SK-N-MC (cell line): ENCODE measurements around the gene MYO10.
"Not testable (repeated sequence)": the region's sequence is repeated elsewhere in the genome, so short reads cannot be mapped to it uniquely, and the experiment has no call there.

Source experiments
- DNase-seq: peaks from one replicate; pipeline ENCODE4 v3.0.0-alpha.2; 2011; ENCODE audit warnings: low read depth, low spot score
- H3K27ac ChIP-seq: fragments of 200-600 bp; sonication (generic); 2 replicates; pipeline ENCODE4 v1.5.1; 2016; ENCODE audit warnings: mixed run types
- H3K36me3 ChIP-seq: fragments of 200-600 bp; sonication (generic); 2 replicates; pipeline ENCODE4 v1.6.1; 2017; ENCODE audit warnings: antibody characterized with exemption, low read length, mixed read lengths; ENCODE audit not compliant: insufficient read depth
- H3K4me3 ChIP-seq: fragments of 200-600 bp; sonication (generic); 2 replicates; pipeline ENCODE4 v1.5.1; 2016
- H3K9ac ChIP-seq: fragments of 200-600 bp; sonication (generic); 2 replicates; pipeline ENCODE4 v1.8.0; 2017; ENCODE audit warnings: mixed run types, mixed read lengths; ENCODE audit not compliant: insufficient read length
- H3K9me3 ChIP-seq: fragments of 200-600 bp; sonication (generic); 2 replicates; pipeline ENCODE4 v1.6.1; 2017; ENCODE audit warnings: low read depth, mild to moderate bottlenecking, antibody characterized with exemption, low read length, moderate library complexity, mixed read lengths
- EZH2 ChIP-seq: fragments of 200-600 bp; sonication (generic); IDR thresholded peaks from one replicate; pipeline ENCODE4 v1.6.1; 2017; ENCODE audit warnings: antibody characterized with exemption
- FOXP2 ChIP-seq: optimal IDR thresholded peaks from 2 replicates; pipeline ENCODE3; 2011; ENCODE audit warnings: mild to moderate bottlenecking, moderate library complexity; ENCODE audit not compliant: insufficient read depth; ENCODE audit errors: extremely low read length, control extremely low read depth
- POLR2AphosphoS5 ChIP-seq: IDR thresholded peaks from 2 replicates; pipeline ENCODE4 v1.6.1; 2012; ENCODE audit warnings: mild to moderate bottlenecking, low read depth, low read length, borderline replicate concordance

MYO10 gene

DNA sequence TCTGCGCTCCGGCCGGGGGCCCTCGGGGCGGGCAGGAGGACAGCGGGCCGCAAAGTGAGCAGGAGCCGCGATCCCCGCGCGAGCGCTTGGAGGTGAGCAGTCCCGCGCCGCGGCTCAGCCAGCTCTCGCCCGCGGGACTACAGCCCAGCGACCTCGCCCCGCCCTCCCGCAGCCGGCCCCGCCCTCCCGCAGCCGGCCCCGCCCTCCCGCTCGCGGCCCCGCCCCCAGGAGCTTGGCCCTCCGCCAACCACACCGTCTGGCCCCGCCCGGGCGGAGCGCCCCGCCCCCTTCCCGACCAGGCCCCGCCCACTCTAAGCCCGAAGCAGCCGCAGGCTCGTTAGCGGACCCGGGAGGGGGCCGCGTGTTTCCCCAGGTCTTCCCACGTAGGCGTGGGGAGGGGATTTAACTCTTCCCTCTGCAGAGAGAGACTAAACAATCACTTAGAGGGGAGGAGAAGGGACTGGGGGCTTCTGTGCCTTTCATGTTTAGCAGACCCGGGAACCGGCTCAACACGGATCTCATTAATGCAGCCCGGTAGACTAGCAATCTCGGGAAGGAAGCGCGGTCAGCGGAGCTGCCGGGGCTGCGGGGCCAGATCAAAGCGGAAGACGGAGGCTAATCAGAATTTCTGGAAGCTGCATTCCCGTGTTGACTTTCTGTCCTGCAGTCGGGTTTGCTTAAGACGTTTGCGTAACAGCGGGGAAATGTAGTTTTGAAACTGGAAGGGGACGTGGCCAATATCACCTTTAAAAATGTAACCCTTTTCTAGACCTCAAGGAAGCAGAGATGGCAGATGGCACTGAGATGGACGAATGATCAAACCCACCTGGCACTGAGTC lies at the start of gene MYO10:
TSS of gene MYO10 (minus strand) at position 139 of the 839 bp plus-strand sequence. CDS start 480 bp downstream, outside the sequence.
- Histone ChIP-seq H3K36me3 (peaks cover 25% of the 10 kb centered on the region), H3K27ac (peak within 1 kb of the TSS; percentile 94), H3K4me3 (peak within 1 kb of the TSS; percentile 86), H3K9ac (peak within 1 kb of the TSS; percentile 97), H3K9me3 (no peaks in the 10 kb centered on the region)
- DNase-seq = no peak
- TF ChIP-seq POLR2AphosphoS5 (peak; percentile 69), FOXP2 (peak; percentile 74), EZH2 (no peak)

DNA sequence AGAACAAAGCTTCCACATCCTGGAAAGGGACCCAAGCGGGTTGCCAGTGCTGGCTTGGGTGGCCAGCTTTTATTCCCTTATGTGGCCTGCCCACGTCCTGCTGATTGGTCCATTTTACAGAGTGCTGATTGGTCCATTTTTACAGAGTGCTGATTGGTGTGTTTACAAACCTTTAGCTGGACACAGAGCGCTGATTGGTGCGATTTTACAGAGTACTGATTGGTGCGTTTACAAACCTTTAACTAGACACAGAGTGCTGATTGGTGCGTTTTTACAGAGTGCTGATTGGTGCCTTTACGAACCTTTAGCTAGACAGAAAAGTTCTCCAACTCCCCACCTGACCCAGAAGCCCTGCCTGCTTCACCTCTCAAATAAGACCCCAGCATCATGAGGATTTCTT lies 49.2 kb upstream of the MYO10 start:
- DNase-seq, H3K9ac ChIP-seq, H3K36me3 ChIP-seq, H3K9me3 ChIP-seq, H3K27ac ChIP-seq, H3K4me3 ChIP-seq: not testable (repeated sequence)

DNA sequence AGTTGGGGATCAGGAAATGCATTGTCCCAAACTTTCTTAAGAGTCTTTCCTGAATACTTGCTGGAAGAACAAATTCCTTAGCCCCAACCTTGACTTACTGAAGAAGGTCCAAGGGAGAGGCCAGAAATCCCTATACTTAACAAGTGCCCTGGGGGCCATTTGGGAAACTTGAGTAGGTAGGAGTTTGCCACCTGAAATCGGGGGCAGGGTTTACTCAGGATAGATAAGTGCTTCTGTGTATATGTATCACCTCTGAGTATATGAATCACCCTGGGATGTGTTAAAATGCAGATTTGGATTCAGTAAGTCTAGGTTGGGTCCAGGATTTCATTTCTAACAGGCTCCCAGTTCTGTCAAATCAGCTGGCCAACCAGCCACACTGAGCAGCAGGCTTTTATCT lies 47.9 kb upstream of the MYO10 start:
- Histone ChIP-seq H3K4me3 (no peak overlapping the region), H3K9me3 (no peaks in the 10 kb centered on the region), H3K27ac (no peak overlapping the region), H3K9ac (no peak overlapping the region), H3K36me3 (no peaks in the 10 kb centered on the region)
- no peak for DNase-seq
- TF ChIP-seq FOXP2 (no peak), POLR2AphosphoS5 (no peak)

DNA sequence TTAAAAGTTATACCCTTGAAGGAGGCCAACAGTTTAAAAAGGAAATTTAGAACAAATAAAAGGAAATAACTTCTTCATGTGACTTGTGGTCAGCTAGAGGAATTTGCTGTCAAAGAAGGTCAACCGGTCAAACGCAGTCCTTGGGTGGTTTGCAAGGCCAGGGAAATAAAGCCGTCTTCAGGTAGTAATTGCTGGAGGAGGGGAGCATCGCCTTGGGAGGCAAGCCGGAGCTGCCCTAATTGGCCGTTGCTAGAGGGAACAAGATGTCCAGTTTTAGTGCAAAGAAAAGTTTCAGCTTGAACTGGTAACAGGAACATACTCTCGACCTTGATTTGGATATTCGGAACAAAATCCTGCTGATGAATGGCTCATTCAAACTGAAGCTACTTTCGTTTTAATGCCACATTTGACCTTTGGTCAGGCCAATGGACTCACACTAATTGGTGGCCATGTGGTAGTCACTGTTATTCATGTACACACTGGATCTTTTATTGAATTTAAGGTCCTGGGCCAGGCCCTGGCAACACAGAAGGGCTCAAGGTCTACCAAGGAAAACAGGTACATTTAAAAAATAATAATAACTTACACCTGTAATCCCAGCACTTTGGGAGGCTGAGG lies 47.0 kb upstream of the MYO10 start:
- Histone ChIP-seq H3K27ac (no peak overlapping the region), H3K36me3 (no peaks in the 10 kb centered on the region), H3K9ac (no peak overlapping the region), H3K4me3 (no peak overlapping the region), H3K9me3 (no peaks in the 10 kb centered on the region)
- no peak for TF ChIP-seq EZH2
- no peak for TF ChIP-seq POLR2AphosphoS5
- TF ChIP-seq FOXP2 = no peak
- no peak for DNase-seq

DNA sequence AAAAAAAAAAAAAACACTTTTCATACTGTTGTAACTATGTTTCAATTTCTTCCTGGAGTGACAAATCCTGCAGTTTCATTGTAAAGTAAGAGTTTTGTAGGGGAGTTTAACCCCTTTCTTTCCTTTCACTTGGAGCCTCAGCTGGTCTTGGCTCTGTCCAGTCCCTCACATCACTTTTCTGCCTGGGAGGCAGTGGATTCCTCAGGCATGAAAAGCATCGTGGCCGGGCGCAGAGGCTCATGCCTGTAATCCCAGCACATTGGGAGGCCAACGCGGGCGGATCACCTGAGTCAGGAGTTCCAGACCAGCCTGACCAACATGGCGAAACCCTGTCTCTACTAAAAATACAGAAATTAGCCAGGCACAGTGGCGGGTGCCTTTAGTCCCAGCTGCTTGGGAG lies 45.6 kb upstream of the MYO10 start:
- no peak for TF ChIP-seq EZH2
- TF ChIP-seq FOXP2 = no peak
- no peak for TF ChIP-seq POLR2AphosphoS5

DNA sequence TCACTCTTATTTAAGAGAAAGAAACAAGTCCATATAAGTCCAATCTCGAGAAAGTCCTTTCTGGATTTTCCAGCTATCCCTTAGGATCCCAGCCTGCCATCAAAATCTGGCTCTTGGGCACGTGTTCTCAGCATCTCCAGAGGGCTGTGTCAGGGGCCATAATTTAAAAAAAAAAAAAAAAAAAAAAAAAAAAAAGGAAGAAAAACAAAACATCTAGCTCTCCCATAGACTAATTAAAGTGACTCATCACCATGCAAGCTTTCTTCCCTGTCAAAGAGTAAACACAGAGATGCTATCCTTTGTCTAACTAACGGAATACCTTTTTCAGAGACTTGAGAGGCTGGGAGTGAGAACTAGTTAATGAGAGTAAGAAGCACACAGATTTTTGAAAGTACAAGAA lies 44.9 kb upstream of the MYO10 start:
- no peaks in the 10 kb centered on the region for H3K9me3 ChIP-seq
- no peak overlapping the region for H3K4me3 ChIP-seq
- no peaks in the 10 kb centered on the region for H3K36me3 ChIP-seq
- no peak overlapping the region for H3K27ac ChIP-seq
- no peak for TF ChIP-seq FOXP2
- no peak for DNase-seq
- H3K9ac ChIP-seq = no peak overlapping the region

More for the DNA sequence above, 45.6 kb upstream of the MYO10 start:
- DNase-seq = no peak
- H3K9ac ChIP-seq = no peak overlapping the region
- H3K36me3 ChIP-seq = no peaks in the 10 kb centered on the region
- H3K9me3 ChIP-seq = no peaks in the 10 kb centered on the region
- no peak overlapping the region for H3K27ac ChIP-seq
- no peak overlapping the region for H3K4me3 ChIP-seq

DNA sequence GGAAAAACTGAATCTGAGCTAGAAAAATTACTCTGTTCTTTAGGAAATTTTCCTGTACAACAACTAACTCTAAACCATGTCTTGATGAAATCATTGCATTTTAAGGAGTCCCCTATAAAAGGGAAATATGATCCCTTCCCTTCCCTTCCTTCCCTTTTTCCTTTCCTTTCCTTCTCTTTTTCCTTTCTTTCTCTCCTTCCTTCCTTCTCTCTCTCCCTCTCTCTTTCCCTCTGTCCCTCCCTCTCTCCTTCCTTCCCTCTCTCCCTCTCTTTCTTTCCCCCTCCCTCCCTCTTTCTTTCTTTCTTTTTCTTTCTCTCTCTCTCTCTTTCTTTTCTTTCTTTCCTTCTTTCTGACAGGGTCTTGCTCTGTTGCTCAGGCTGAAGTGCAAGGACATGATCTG lies 42.2 kb upstream of the MYO10 start:
- no peak overlapping the region for H3K27ac ChIP-seq
- H3K9ac ChIP-seq = no peak overlapping the region
- no peak for TF ChIP-seq EZH2
- no peak for TF ChIP-seq FOXP2
- TF ChIP-seq POLR2AphosphoS5 = no peak
- DNase-seq = no peak
- no peaks in the 10 kb centered on the region for H3K36me3 ChIP-seq
- no peaks in the 10 kb centered on the region for H3K9me3 ChIP-seq
- H3K4me3 ChIP-seq = no peak overlapping the region

DNA sequence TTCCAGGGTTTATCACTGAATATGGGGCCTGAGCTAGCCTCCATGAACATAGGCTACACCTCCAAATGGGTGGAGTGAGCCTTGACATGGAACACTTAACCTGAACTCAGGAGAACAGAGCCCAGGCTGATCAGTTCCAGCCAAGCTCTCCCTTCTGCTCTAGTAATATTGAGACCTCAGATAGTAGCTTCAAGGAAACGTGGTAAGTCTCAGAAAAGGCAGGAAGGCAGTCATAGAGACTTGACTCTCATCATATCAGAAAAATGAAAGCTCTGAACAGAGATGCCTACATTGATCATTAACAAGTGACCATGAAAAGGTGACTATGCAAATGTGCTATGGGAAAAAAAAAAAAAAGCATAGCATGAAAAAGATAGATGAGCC lies 40.5 kb upstream of the MYO10 start:
- H3K4me3 ChIP-seq = no peak overlapping the region
- no peak for DNase-seq
- no peaks in the 10 kb centered on the region for H3K9me3 ChIP-seq
- no peak overlapping the region for H3K27ac ChIP-seq
- no peaks in the 10 kb centered on the region for H3K36me3 ChIP-seq
- no peak for TF ChIP-seq EZH2
- TF ChIP-seq POLR2AphosphoS5 = no peak
- no peak for TF ChIP-seq FOXP2
- H3K9ac ChIP-seq = no peak overlapping the region

DNA sequence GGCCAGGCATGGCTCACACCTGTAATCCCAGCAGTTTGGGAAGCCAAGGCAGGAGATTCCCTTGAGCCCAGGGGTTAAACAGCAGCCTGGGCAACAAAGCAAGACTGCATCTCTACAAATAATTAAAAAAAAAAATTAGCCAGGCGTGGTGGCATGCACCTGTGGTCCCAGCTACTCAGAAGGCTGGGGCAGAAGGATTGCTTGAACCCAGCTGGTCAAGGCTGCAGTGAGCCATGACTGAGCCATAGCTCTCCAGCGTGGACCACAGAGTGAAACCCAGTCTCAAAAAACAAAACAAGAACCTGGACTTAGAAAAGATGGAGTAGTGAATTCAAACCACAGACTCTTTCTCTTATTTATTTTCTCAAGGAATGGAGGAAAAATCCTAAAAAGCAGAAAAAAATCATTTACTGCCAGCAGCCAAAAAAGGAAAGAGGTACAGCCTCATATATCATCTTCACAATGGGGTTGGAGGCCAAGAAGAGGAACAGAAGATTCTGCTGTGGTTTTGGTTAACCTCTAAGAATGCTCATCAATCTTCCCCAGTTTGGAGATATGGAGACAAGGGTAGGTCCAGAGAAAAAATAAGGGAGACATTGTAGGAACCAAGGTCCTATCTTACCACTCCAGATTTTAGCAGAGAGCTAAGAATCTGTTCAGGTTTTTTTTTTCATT lies 40.0 kb upstream of the MYO10 start:
- H3K4me3 ChIP-seq = no peak overlapping the region
- H3K27ac ChIP-seq = no peak overlapping the region
- DNase-seq = no peak
- no peaks in the 10 kb centered on the region for H3K36me3 ChIP-seq
- H3K9me3 ChIP-seq = no peaks in the 10 kb centered on the region
- TF ChIP-seq EZH2 = no peak
- TF ChIP-seq POLR2AphosphoS5 = no peak
- TF ChIP-seq FOXP2 = no peak
- H3K9ac ChIP-seq = no peak overlapping the region
